ENCODE results near the gene MLLT1. TPM values are rescaled to one million over a fixed set of nuclear protein-coding genes. Genes with fewer than 3 reads are reported as not detected.

MLLT1 gene
- total and polyA plus RNA-seq, 2 of the 8 experiments (the other 6 are each of a cell fraction or from before 2014, with no cell fraction given), result 18.8 to 45.1 TPM

- Histone ChIP-seq H3K4me1 (replicated peaks in 1 of 4; ENCODE audit: control insufficient read depth in 3 of 4, insufficient read depth in 4 of 4, low read length in 3 of 4) (peaks cover 0 to 2% (median 0%) of the 10 kb centered on the region in 4 experiments; a peak in 1 of 7 replicates), H3K18ac (ENCODE audit: extremely low read depth, low read length) (no peak overlapping the region), H3K27me3 (replicated peaks in 1 of 4; ENCODE audit: control insufficient read depth in 3 of 4, extremely low read depth in 1 of 4, insufficient read depth in 3 of 4, low read length in 3 of 4) (no peaks in the 10 kb centered on the region), H2BK12ac (ENCODE audit: low read depth, low read length) (no peak overlapping the region), H3K56ac (replicated peaks; ENCODE audit: insufficient read length, low read depth, low read length) (no peak overlapping the region), H2BK5ac (ENCODE audit: low read depth, low read length) (no peak overlapping the region), H2BK20ac (ENCODE audit: low read length) (no peak overlapping the region), H4K20me1 (replicated peaks in 1 of 2; ENCODE audit: control insufficient read depth in 1 of 2, insufficient read depth in 2 of 2, low read length in 2 of 2) (peaks cover 0 to 4% of the 10 kb centered on the region in 2 experiments), H4K91ac (replicated peaks; ENCODE audit: insufficient read length, low read length) (no peak overlapping the region), H4K8ac (ENCODE audit: extremely low read depth, insufficient read depth, low read length) (peak overlapping the region; percentile 92), H2BK15ac (ENCODE audit: low read length) (no peak overlapping the region), H3K23me2 (ENCODE audit: low read depth, low read length) (peaks cover 5% of the 10 kb centered on the region; the same call in 1 of the 2 replicates), H3K79me2 (ENCODE audit: control insufficient read depth in 1 of 2, insufficient read depth in 2 of 2, low read length in 2 of 2) (no peaks in the 10 kb centered on the region), H2BK120ac (replicated peaks; ENCODE audit: low read depth, low read length) (no peak overlapping the region), H3K9me3 (ENCODE audit: insufficient read depth in 2 of 2, low read depth in 1 of 2, low read length in 1 of 2) (no peaks in the 10 kb centered on the region), H2AK5ac (ENCODE audit: low read depth, low read length) (no peak overlapping the region), H3K9ac (replicated peaks in 1 of 4; ENCODE audit: extremely low read depth in 1 of 4, low read depth in 3 of 4, low read length in 3 of 4) (no peak overlapping the region), H3K4me3 (ENCODE audit: extremely low read depth in 1 of 4, insufficient read depth in 2 of 4, low read depth in 3 of 4, low read length in 4 of 4) (no peak overlapping the region), H3K23ac (ENCODE audit: insufficient read length) (no peak overlapping the region), H2AFZ (ENCODE audit: low read length) (no peak overlapping the region), H3K4me2 (ENCODE audit: insufficient read depth in 1 of 2, low read depth in 2 of 2, low read length in 2 of 2) (no peak overlapping the region), H3K36me3 (ENCODE audit: control insufficient read depth in 2 of 4, insufficient read depth in 4 of 4, low read length in 3 of 4) (peaks cover 0 to 19% (median 4%) of the 10 kb centered on the region in 4 experiments; a peak in 4 of 8 replicates), H3K14ac (ENCODE audit: insufficient read length) (no peak overlapping the region), H3K4ac (replicated peaks; ENCODE audit: insufficient read length, low read depth, low read length) (no peak overlapping the region), H3K27ac (ENCODE audit: low read depth, low read length) (no peak overlapping the region), H3K79me1 (ENCODE audit: low read depth, low read length) (no peaks in the 10 kb centered on the region; the same call in 1 of the 2 replicates), H4K5ac (ENCODE audit: insufficient read length, low read depth, low read length) (no peak overlapping the region)
- no peak for TF ChIP-seq KDM5A (IDR thresholded peaks at IDR 0.05; ENCODE audit: low read length)
- DNase-seq (ENCODE audit: low read depth in 1 of 2, low spot score in 2 of 2) (no peak), FAIRE-seq (no peak)
- POLR2A ChIA-PET (ENCODE audit: partially characterized antibody), result interaction anchor here (1.1 kb wide), 1 partner anchor 214 kb away, joined by 3 read pairs; the partner anchor contains the start of gene KHSRP
- CTCF ChIA-PET (ENCODE audit: partially characterized antibody), result interaction anchor here (0.6 kb wide), 1 partner anchor 56 kb away, joined by 3 read pairs; no protein-coding TSS in a partner anchor
- WGBS, 2 experiments (ENCODE audit: extremely low coverage in 1 of 2, insufficient coverage in 1 of 2, insufficient read length in 1 of 2, insufficient replicate concordance in 2 of 2, low coverage in 1 of 2, low lambda C conversion rate in 2 of 2, missing lambda C conversion rate in 1 of 2), result 86% methylated on average over 27 of the region's 32 CpGs; no CpG with 5 or more reads in 1 of the 2 experiments
Observed at GRCh38 chr19:6210721-6211600, 68.8 kb downstream of the MLLT1 start.
